Activated T-cell treated with anti-CD3 and anti-CD28 coated beads, Interleukin-2, amount 50 U/mL, for 4 hours (primary cell): Measurements from ENCODE around the gene RAB39A. TPM values are rescaled to one million over a fixed set of nuclear protein-coding genes. Genes with fewer than 3 reads are reported as not detected.
"Not testable (repeated sequence)": the region's sequence is repeated elsewhere in the genome, so short reads cannot be mapped to it uniquely, and the experiment has no call there.

Experiments
- ATAC-seq, 2 donors: fragments of 200-7000 bp; cut with Tn5 transposase; one replicate each; pipeline ENCODE4 v1.10.0; 2021
- DNase-seq: peaks from one replicate; pipeline ENCODE4 v3.0.0-alpha.2; 2020
- H3K27me3 Mint-ChIP-seq: one replicate; pipeline ENCODE4 v1.8.0; 2021; ENCODE audit warnings: low read depth, mixed read lengths
- H3K36me3 Mint-ChIP-seq: one replicate; pipeline ENCODE4 v1.8.0; 2022; ENCODE audit warnings: mixed read lengths; ENCODE audit not compliant: insufficient read depth
- H3K4me1 Mint-ChIP-seq: one replicate; pipeline ENCODE4 v1.8.0; 2021; ENCODE audit warnings: low read depth, mixed read lengths
- H3K4me3 Mint-ChIP-seq: one replicate; pipeline ENCODE4 v1.8.0; 2021; ENCODE audit warnings: mild to moderate bottlenecking, moderate library complexity, mixed read lengths
- H3K9me3 Mint-ChIP-seq: one replicate; pipeline ENCODE4 v1.8.0; 2021; ENCODE audit warnings: mixed read lengths
- total RNA-seq, 3 donors: library from RNA; stranded (reverse); gene quantifications; one replicate each; pipeline ENCODE4 v1.2.1, GENCODE V29; 2021

Gene RAB39A
- total RNA-seq, 3 donors from 2014 or later = 0.26 TPM; not detected in 2

DNA sequence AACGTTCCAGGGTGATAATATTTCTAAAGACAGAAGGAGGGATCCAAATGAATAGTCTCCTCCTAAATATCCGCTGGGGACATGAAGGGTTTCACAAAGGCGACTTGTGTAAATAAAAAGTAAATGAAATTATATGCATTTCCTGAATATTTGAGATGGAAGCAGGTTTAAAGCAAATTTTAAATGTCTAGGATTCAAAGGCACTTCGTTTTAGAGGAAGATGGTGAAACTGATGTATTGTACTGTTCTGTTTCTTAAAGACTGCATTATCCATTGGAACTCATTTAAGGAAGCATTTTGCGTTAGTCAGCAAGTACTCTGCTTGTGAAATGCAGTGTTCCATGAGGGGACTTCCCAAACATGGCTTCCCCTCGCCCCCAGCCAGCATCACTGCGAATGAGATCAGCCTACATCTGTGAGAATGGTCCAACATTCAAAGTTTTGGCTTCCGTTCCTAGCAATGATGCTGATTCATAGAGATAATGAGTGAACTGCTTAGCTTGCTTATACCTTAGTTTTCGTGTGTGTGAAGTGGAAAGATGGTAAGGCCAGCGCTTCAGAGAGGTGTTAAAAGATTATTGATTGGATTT lies 1.5 kb downstream of the RAB39A start:
- DNase-seq = no peak
- no peak for ATAC-seq
- peaks cover 3% of the 10 kb centered on the region for H3K9me3 Mint-ChIP-seq
- peak overlapping the region; percentile 73 for H3K4me3 Mint-ChIP-seq
- H3K4me1 Mint-ChIP-seq = peaks cover 13% of the 10 kb centered on the region
- H3K36me3 Mint-ChIP-seq = no peaks in the 10 kb centered on the region
- peaks cover 34% of the 10 kb centered on the region for H3K27me3 Mint-ChIP-seq

DNA sequence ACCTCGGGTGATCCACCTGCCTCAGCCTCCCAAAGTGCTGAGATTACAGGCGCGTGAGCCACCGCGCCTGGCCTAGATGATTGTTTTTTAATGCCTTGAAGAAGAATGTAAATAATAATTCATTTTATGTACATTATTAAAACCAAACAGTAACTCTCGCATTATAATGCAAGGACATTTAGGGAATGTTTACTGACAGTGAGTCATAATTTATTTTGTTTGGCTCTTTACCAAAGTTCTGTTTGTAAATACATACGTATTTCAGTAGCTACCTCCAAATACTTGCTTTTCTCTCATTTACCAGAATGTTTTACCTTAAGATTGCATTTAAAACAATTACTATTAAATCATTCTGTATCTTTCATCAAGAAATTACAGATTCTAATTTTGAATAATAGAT lies 3.0 kb downstream of the RAB39A start:
- H3K4me1 Mint-ChIP-seq = peaks cover 13% of the 10 kb centered on the region
- H3K9me3 Mint-ChIP-seq = peaks cover 3% of the 10 kb centered on the region
- H3K36me3 Mint-ChIP-seq = no peaks in the 10 kb centered on the region
- peaks cover 27% of the 10 kb centered on the region for H3K27me3 Mint-ChIP-seq
- no peak overlapping the region for H3K4me3 Mint-ChIP-seq
- no peak for DNase-seq
- ATAC-seq = no peak

DNA sequence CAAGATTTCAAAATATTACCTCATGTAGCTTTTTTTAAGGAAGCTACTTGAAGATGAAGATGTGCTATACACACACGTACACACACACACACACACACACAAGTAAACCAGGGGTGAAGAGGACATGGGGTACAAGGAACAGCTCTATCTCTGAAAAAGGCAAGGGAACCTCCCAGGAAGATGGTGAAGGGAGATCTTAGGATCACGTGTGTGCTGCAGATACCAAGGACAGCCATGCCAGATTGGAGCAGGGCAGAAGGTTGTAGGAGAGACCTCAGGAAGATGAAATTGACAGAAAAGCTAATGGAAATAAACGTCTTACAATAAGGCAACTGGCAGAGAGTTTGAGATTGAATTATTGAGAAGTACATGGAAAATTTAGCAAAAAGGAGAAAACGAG lies 19.7 kb downstream of the RAB39A start:
- Mint-ChIP-seq H3K36me3 (no peaks in the 10 kb centered on the region), H3K27me3 (peaks cover 11% of the 10 kb centered on the region), H3K4me1 (no peaks in the 10 kb centered on the region), H3K9me3 (no peaks in the 10 kb centered on the region), H3K4me3 (no peak overlapping the region)
- no peak for ATAC-seq
- DNase-seq = no peak

GRCh38 chr11:107948328-107948727 lies 20.1 kb downstream of the RAB39A start:
- not testable (repeated sequence) for H3K4me3 Mint-ChIP-seq, H3K36me3 Mint-ChIP-seq, DNase-seq, H3K9me3 Mint-ChIP-seq, H3K27me3 Mint-ChIP-seq, H3K4me1 Mint-ChIP-seq, ATAC-seq

DNA sequence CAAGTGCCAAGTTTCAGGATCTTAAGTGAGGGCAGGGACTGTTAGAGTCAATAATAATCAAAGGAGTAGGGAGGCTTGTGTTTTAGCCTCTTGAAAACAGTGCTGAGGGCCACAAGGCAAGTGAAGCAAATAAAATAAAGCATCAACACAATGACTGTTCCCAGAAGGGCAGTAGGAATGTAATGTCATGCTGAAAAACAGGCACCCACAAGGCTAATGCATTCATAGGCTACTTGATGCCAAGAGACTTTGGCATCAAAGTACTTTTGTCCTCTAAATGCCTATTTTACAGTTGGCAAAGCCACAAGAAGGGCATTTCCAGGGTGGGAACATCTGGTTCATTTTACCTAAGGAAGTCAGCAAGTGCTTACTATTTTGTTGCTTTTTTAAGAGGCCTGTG lies 22.9 kb downstream of the RAB39A start:
- peaks cover 5% of the 10 kb centered on the region for H3K27me3 Mint-ChIP-seq
- H3K4me3 Mint-ChIP-seq = no peak overlapping the region
- ATAC-seq (no peak), DNase-seq (no peak)
- no peaks in the 10 kb centered on the region for H3K9me3 Mint-ChIP-seq
- no peaks in the 10 kb centered on the region for H3K4me1 Mint-ChIP-seq
- H3K36me3 Mint-ChIP-seq = no peaks in the 10 kb centered on the region

DNA sequence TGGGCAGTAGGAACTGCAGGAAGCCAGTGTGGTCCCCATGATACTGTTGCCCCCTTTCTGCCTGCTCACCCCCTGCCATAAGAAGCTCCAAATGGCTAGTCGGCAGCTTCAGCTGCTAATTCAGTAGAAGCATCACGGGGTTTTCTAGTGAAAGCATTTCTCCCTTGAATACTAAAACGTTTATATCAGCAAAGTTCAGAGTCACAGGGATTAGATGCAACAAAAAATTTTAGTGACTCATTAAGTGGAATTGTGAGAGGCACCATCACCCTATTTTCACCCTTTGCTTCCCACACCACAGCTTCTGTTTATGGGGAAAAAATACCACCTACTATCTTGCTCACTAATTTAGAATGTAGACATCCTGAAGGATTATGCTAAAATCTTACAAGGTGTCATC lies 25.2 kb downstream of the RAB39A start:
- H3K4me1 Mint-ChIP-seq = no peaks in the 10 kb centered on the region
- H3K36me3 Mint-ChIP-seq = no peaks in the 10 kb centered on the region
- no peaks in the 10 kb centered on the region for H3K9me3 Mint-ChIP-seq
- DNase-seq (no peak), ATAC-seq (no peak)
- peaks cover 6% of the 10 kb centered on the region for H3K27me3 Mint-ChIP-seq
- no peak overlapping the region for H3K4me3 Mint-ChIP-seq

GRCh38 chr11:107956543-107956942 lies 28.3 kb downstream of the RAB39A start:
- no peak overlapping the region for H3K4me3 Mint-ChIP-seq
- H3K36me3 Mint-ChIP-seq = no peaks in the 10 kb centered on the region
- no peaks in the 10 kb centered on the region for H3K9me3 Mint-ChIP-seq
- no peaks in the 10 kb centered on the region for H3K4me1 Mint-ChIP-seq
- H3K27me3 Mint-ChIP-seq = peaks cover 6% of the 10 kb centered on the region
- no peak for DNase-seq
- no peak for ATAC-seq

DNA sequence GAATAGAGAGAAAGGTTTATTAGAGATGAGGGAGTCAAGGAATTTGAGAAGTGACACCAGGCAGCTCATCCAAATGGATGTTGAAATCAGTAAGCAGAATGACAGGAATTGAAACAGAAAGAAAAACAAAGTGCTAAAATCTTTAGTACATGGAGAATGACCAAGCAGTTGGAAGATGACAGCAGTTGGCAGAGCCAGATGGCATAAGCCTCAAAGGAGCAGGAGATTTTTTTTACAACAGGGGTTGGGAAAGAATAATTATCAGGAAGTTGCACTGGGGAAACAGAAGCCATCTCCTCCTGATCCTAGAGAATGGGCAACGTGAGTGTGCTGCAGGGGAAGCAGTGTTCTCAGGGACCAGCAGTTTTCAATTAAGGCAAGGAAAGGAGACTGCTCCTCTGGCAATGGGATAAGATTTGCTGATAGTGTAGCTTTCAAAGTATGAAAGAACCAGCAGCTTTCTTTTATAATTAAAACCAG lies 28.9 kb downstream of the RAB39A start:
- Mint-ChIP-seq H3K4me3 (no peak overlapping the region), H3K4me1 (no peaks in the 10 kb centered on the region), H3K36me3 (no peaks in the 10 kb centered on the region), H3K9me3 (no peaks in the 10 kb centered on the region), H3K27me3 (peaks cover 6% of the 10 kb centered on the region)
- no peak for DNase-seq
- ATAC-seq = no peak

DNA sequence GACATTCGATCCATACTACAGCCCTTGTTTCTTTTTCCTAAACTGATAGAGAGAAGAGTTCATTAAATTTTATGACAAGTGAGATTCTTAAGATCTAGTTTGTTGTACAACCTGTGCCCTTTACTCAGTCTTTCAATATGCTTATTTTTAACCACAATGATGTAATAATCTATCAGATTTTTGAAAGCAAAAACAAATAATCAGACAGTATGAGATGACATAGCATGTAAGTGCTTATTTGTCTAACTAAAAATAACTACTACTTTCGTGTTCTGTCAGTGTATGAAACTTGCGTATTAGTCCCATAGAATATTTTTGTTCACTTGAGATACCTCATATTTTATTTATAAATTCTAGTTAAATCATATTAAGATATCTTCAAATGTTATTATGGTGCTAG lies 33.2 kb downstream of the RAB39A start:
- DNase-seq = no peak
- Mint-ChIP-seq H3K4me1 (no peaks in the 10 kb centered on the region), H3K27me3 (peaks cover 8% of the 10 kb centered on the region), H3K36me3 (no peaks in the 10 kb centered on the region), H3K4me3 (no peak overlapping the region), H3K9me3 (no peaks in the 10 kb centered on the region)
- no peak for ATAC-seq

GRCh38 chr11:107962181-107962580 lies 33.9 kb downstream of the RAB39A start:
- H3K4me3 Mint-ChIP-seq = no peak overlapping the region
- H3K4me1 Mint-ChIP-seq = no peaks in the 10 kb centered on the region
- DNase-seq (no peak), ATAC-seq (no peak)
- H3K9me3 Mint-ChIP-seq = no peaks in the 10 kb centered on the region
- no peaks in the 10 kb centered on the region for H3K36me3 Mint-ChIP-seq
- peaks cover 5% of the 10 kb centered on the region for H3K27me3 Mint-ChIP-seq

GRCh38 chr11:107963091-107963490 lies 34.8 kb downstream of the RAB39A start:
- no peaks in the 10 kb centered on the region for H3K9me3 Mint-ChIP-seq
- no peak overlapping the region for H3K4me3 Mint-ChIP-seq
- no peaks in the 10 kb centered on the region for H3K36me3 Mint-ChIP-seq
- DNase-seq = no peak
- ATAC-seq = no peak
- H3K4me1 Mint-ChIP-seq = no peaks in the 10 kb centered on the region
- H3K27me3 Mint-ChIP-seq = peaks cover 4% of the 10 kb centered on the region

GRCh38 chr11:107969219-107969618 lies 41.0 kb downstream of the RAB39A start:
- Mint-ChIP-seq H3K4me1 (no peaks in the 10 kb centered on the region), H3K27me3 (peaks cover 4% of the 10 kb centered on the region), H3K36me3 (no peaks in the 10 kb centered on the region), H3K9me3 (no peaks in the 10 kb centered on the region), H3K4me3 (no peak overlapping the region)
- DNase-seq = no peak
- no peak for ATAC-seq

DNA sequence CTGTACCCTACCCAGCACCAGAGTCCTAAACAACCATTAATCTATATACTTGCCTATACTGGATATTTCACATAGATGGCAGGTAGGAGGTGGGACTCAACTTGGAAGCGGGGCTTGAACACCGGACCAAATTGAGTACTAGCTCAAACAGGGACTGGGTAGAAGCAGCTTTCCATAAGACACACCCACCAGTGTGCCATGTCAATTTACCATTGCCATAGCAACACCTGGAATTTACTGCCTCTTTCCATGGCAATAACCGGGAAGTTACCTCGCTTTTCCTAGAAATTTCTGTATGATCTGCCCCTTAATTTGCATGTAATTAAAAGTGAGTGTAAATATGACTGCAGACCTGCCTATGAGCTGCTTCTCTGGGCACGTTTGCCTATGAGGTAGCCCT lies 41.8 kb downstream of the RAB39A start:
- no peak overlapping the region for H3K4me3 Mint-ChIP-seq
- peaks cover 2% of the 10 kb centered on the region for H3K27me3 Mint-ChIP-seq
- no peaks in the 10 kb centered on the region for H3K36me3 Mint-ChIP-seq
- no peak for DNase-seq
- no peaks in the 10 kb centered on the region for H3K9me3 Mint-ChIP-seq
- H3K4me1 Mint-ChIP-seq = no peaks in the 10 kb centered on the region
- ATAC-seq = no peak

DNA sequence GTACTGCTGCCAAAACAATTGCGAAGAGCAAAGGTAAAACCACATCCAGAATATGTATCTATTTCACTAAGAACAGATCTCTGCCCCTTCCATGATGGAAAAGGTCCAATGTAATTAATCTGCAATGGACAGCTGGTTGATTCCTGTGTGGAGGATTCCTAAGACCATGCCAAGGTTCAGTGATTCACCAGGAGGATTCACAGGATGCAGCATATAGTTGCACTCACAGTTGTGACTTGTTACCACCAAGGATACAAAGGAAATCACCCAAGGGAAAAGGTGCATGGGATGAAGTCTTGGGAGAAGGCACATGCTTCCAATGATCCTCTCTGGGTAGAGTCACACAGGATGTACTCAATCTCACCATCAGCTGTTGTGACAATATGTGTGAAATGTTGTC lies 45.4 kb downstream of the RAB39A start:
- no peak overlapping the region for H3K4me3 Mint-ChIP-seq
- no peaks in the 10 kb centered on the region for H3K9me3 Mint-ChIP-seq
- no peaks in the 10 kb centered on the region for H3K36me3 Mint-ChIP-seq
- ATAC-seq (no peak), DNase-seq (no peak)
- H3K27me3 Mint-ChIP-seq = no peaks in the 10 kb centered on the region
- no peaks in the 10 kb centered on the region for H3K4me1 Mint-ChIP-seq

GRCh38 chr11:107988397-107989158 lies 60.3 kb downstream of the RAB39A start:
- H3K9me3 Mint-ChIP-seq = peaks cover 8% of the 10 kb centered on the region
- no peak overlapping the region for H3K4me3 Mint-ChIP-seq
- ATAC-seq (no peak), DNase-seq (no peak)
- H3K36me3 Mint-ChIP-seq = no peaks in the 10 kb centered on the region
- H3K4me1 Mint-ChIP-seq = no peaks in the 10 kb centered on the region
- peaks cover 8% of the 10 kb centered on the region for H3K27me3 Mint-ChIP-seq
